ENCODE data around the gene HBG1. TPM values are rescaled to one million over a fixed set of nuclear protein-coding genes. Genes with fewer than 3 reads are reported as not detected.

HBG1 gene
- total RNA-seq, 1 donor from 2014 or later = not detected

DNA sequence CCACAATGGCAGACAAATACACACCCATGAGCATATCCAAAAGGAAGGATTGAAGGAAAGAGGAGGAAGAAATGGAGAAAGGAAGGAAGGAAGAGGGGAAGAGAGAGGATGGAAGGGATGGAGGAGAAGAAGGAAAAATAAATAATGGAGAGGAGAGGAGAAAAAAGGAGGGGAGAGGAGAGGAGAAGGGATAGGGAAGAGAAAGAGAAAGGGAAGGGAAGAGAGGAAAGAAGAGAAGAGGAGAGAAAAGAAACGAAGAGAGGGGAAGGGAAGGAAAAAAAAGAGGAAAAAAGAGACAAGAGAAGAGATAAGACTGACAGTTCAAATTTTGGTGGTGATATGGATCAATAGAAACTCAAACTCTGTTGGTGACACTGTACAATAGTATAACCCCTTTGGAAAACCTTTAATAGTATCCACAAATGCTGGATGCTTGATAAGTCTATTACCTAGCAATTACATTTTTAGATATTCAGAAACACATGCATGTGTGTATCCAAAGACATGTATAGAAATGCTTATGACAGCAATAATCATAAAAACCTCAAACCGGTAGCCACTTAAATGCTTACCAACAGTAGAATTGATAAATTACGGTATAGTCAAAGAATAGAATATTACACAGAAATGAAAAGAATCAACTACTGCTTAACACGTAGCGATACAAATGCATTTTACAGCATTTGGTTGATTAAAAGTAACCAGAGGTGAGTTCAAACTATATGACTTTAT lies 14.1 kb downstream of the HBG1 start:
- H3K36me3 ChIP-seq = no peaks in the 10 kb centered on the region
- no peak overlapping the region for H3K27ac ChIP-seq
- no peaks in the 10 kb centered on the region for H3K9me3 ChIP-seq
- H3K4me3 ChIP-seq = no peak overlapping the region
- ATAC-seq (no peak), DNase-seq (no peak)
- no peaks in the 10 kb centered on the region for H3K27me3 ChIP-seq (ENCODE audit: low read depth)
- H3K4me1 ChIP-seq = no peaks in the 10 kb centered on the region
- intact Hi-C loops (cut with DNase I) = no loop called here
- TF ChIP-seq, protein P1, sequence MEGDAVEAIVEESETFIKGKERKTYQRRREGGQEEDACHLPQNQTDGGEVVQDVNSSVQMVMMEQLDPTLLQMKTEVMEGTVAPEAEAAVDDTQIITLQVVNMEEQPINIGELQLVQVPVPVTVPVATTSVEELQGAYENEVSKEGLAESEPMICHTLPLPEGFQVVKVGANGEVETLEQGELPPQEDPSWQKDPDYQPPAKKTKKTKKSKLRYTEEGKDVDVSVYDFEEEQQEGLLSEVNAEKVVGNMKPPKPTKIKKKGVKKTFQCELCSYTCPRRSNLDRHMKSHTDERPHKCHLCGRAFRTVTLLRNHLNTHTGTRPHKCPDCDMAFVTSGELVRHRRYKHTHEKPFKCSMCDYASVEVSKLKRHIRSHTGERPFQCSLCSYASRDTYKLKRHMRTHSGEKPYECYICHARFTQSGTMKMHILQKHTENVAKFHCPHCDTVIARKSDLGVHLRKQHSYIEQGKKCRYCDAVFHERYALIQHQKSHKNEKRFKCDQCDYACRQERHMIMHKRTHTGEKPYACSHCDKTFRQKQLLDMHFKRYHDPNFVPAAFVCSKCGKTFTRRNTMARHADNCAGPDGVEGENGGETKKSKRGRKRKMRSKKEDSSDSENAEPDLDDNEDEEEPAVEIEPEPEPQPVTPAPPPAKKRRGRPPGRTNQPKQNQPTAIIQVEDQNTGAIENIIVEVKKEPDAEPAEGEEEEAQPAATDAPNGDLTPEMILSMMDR (IDR thresholded peaks at IDR 0.05) = no peak

DNA sequence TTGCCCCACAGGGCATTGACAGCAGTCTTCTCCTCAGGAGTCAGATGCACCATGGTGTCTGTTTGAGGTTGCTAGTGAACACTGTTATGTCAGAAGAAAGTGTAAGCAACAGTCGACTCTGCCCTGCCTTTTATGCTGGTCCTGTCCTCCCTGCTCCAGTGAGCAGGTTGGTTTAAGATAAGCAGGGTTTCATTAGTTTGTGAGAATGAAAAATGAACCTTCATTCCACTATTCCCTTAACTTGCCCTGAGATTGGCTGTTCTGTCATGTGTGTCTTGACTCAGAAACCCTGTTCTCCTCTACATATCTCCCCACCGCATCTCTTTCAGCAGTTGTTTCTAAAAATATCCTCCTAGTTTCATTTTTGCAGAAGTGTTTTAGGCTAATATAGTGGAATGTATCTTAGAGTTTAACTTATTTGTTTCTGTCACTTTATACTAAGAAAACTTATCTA lies 15.2 kb downstream of the HBG1 start, which contains the start of gene HBD:
Gene HBD (minus strand): TSS at position 103 of the 454 bp plus-strand sequence. CDS start 50 bp downstream, at position 53.
- H3K9me3 ChIP-seq = no peaks in the 10 kb centered on the region
- TF ChIP-seq, protein P1 (IDR thresholded peaks at IDR 0.05) = no peak
- no peaks in the 10 kb centered on the region for H3K4me1 ChIP-seq
- H3K27ac ChIP-seq = no peak within 1 kb of the TSS
- no peak for DNase-seq
- H3K4me3 ChIP-seq = no peak within 1 kb of the TSS
- intact Hi-C loops (cut with DNase I) = no loop called here
- no peaks in the 10 kb centered on the region for H3K27me3 ChIP-seq (ENCODE audit: low read depth)
- no peaks in the 10 kb centered on the region for H3K36me3 ChIP-seq
- no peak for ATAC-seq

DNA sequence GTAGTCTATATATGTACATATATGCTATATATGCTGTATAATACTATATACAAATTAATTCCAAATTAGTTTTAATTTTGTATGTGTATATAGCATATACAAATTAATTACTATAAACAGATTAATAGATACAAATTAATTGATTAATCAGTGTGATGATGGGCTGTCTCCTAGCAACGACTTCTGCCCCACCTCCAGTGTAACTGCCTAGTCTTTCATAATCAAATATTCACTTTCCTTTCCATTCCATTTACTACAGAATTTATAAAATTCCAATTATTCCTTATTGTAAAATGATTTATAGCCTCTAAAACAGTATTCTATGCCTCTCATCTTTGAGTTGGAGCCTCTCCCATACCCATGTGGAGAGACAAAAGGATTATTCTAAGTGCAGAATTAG lies 16.4 kb downstream of the HBG1 start:
- no peak overlapping the region for H3K4me3 ChIP-seq
- no peaks in the 10 kb centered on the region for H3K4me1 ChIP-seq
- H3K27me3 ChIP-seq (ENCODE audit: low read depth) = no peaks in the 10 kb centered on the region
- TF ChIP-seq, protein P1 (IDR thresholded peaks at IDR 0.05) = no peak
- H3K9me3 ChIP-seq = no peaks in the 10 kb centered on the region
- H3K36me3 ChIP-seq = no peaks in the 10 kb centered on the region
- ATAC-seq = no peak
- intact Hi-C loops (cut with DNase I) = no loop called here
- no peak overlapping the region for H3K27ac ChIP-seq
- DNase-seq = no peak

DNA sequence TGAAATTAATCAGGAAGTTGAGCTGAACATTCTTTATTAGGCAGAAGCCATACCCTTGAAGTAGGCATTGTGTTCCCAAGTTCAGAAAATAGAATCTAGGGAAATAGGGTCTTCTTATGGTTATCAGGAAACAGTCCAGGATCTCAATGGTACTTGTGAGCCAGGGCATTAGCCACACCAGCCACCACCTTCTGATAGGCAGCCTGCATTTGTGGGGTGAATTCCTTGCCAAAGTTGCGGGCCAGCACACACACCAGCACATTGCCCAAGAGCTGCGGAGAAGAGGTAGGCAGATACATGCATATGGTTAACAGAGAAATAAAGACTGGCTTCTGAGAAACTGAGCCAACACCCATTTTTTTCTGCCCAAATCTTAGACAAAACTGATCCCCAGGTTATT lies 16.8 kb downstream of the HBG1 start:
- intact Hi-C loops (cut with DNase I) = no loop called here
- no peaks in the 10 kb centered on the region for H3K27me3 ChIP-seq (ENCODE audit: low read depth)
- H3K4me3 ChIP-seq = no peak overlapping the region

DNA sequence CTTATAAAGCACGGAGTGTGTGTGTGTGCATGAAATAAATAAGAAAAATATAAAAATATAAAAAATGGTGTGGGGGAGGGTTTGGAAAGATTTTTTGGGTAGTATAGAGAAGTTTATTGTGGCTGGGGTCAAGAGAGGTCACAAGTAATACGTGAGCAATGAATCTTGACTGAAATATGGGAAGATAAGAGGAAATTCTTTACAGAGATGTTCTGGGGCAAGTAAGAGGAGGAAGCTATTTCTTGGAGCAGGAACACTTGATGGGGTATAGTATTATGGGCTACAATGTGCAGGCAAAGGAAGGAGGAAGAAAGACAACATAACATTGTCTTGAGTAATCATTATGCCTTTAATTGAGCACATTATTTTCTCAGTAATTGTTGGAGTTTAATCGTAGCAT lies 17.5 kb downstream of the HBG1 start:
- no peak overlapping the region for H3K4me3 ChIP-seq
- H3K9me3 ChIP-seq = no peaks in the 10 kb centered on the region
- intact Hi-C loops (cut with DNase I) = no loop called here
- DNase-seq (no peak), ATAC-seq (no peak)
- no peaks in the 10 kb centered on the region for H3K36me3 ChIP-seq
- H3K27ac ChIP-seq = no peak overlapping the region
- H3K27me3 ChIP-seq (ENCODE audit: low read depth) = no peaks in the 10 kb centered on the region
- TF ChIP-seq, protein P1 (IDR thresholded peaks at IDR 0.05) = no peak
- H3K4me1 ChIP-seq = no peaks in the 10 kb centered on the region

More for the DNA sequence above, 16.8 kb downstream of the HBG1 start:
- no peak for DNase-seq
- H3K9me3 ChIP-seq = no peaks in the 10 kb centered on the region
- no peaks in the 10 kb centered on the region for H3K4me1 ChIP-seq
- no peak for ATAC-seq
- TF ChIP-seq, protein P1 (IDR thresholded peaks at IDR 0.05) = no peak
- H3K27ac ChIP-seq = no peak overlapping the region
- no peaks in the 10 kb centered on the region for H3K36me3 ChIP-seq
